ENCODE results near the gene NFIB.

NFIB gene

DNA sequence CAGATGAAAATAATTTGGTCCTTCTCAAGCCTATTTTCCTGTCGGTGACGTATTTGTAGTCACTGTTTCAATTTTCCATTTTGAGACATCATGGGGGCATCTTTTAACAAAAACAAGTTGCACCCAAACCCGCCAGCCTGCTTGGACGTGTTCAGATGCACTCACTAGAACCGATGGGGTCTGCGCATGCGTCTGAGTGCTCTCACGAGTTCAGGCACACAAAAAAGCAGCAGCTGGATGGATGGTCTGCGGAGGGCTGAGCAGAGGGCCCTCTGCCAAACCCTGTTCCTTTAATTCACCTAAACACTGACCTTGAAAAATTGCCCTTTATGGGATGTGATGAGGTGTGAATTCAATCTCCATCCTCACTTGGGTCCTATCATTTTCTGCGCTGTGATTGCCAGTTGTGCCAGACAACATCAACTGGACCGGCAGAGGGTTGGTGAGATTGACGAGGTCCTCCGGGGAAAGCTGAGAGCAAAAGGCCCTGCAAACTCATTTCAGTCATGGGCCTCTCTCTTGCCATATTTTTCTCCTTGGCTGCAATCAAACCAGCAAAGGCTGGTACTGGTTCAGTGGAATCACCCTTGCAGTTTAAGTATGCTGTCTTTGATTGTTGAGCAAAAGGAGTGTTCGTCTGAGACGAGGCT, 251.9 kb downstream of the NFIB start:
- no peak for FAIRE-seq

GRCh38 chr9:14058325-14058688, 255.6 kb downstream of the NFIB start:
- no peak for FAIRE-seq

DNA sequence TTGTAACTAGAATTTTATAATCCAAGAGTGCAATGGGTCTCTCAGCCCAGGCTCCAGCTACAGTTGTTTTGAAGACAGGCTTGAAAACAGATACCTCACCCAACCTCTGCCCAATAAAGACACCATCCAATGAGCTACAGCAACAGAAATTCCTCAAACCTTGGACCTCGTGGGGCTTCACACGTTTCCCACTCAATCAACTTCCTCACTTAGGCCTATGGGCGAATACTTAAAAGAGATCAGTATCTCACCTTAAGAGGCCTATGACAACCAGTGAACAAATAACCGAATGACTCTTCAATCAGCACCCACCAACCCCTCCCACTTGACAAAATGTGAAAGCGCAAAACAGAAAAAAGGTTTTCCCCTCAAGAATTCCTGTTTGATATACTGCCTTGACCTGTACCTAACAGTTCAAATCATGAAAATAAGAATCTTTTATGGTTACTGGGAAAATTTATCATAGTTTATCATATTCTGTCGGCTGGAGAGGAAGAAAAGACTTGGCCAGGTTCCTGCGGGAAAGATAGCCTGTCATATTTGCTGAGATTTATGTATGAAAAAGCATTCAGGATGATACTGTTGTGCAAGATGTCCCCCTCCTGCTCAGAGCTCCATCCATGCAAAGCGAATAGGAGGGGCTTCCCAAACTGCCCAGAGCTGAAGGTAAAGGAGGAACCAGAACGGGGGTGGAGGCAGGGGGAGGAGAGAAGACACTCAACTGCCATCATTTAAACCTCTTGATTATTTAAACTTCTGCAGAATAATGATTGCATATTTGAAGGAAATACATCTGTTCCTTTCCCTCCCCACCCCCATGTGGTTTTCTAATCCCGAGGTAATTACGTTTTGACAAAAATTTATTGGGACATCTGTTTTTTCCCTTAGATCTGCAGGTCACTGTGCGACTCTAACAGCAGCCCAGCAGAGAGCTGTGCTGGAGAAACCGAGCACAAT, 256.3 kb downstream of the NFIB start:
- FAIRE-seq, result no peak

DNA sequence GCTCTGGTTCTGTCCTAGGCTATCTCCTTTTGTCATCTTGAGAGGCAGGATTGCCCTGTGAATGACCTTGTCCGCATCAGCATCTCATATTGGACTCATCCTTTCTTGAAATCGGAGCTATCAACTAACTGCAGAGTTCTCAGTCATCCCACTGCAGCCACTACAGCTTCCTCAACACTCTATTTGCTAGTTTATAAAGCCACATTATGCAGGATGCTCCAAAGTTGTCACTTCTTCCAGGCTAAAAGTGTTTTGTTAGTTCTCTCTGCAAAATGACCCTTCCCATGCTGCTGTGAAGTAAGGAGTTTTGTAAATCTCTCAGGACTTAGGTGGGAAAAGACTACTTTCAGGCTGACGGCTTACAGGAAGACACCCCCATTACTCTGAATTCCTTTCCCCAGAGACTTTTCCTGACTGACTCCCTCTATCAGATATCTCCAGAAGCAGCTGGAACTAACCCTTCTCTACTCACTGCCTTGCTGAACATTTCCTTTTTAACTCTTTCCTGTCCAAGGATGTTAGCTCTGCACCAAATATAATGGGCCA, 257.6 kb downstream of the NFIB start:
- no peak for FAIRE-seq

GRCh38 chr9:14054096-14054495, 259.8 kb downstream of the NFIB start:
- no peak for FAIRE-seq

GRCh38 chr9:14052359-14052758, 261.6 kb downstream of the NFIB start:
- FAIRE-seq, result no peak

DNA sequence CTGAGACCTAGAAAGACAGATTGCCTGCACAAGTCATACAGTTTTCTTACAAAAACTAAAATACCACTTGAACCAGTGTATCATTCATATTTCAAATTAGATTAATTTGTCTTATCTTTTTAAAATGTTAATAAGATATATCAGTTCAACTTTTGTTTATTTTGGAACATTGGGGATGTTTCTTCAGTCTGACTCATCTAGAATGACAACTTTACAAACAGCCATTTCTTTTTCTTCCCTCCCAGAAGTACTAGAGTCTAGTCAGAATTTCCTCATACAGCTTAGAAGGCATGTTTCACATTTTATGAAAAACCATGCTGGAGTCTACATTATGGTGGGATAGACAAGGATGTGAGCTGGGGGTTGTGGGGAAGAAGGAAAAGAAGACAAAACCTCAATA, 262.5 kb downstream of the NFIB start:
- FAIRE-seq, result no peak

GRCh38 chr9:14043483-14043882, 270.5 kb downstream of the NFIB start:
- FAIRE-seq, result no peak

GRCh38 chr9:14037331-14037730, 276.6 kb downstream of the NFIB start:
- no peak for FAIRE-seq

GRCh38 chr9:14033067-14033466, 280.9 kb downstream of the NFIB start:
- FAIRE-seq, result no peak

Measured in G401.6 (cell line).